Spleen (tissue), 7 donors: Measurements from ENCODE around the gene RASA3.
A peak's percentile ranks its signal among the peaks of the same experiment; 100 is the strongest.

Experiments
- CTCF ChIP-seq, 11 experiments: fragments of 200-600 bp in 7 of 11; fragments of 450-650 bp in 4 of 11; sonication (generic) in 4 of 11; IDR thresholded peaks in 8 of 11; conservative IDR thresholded peaks in 3 of 11; 1 replicate in 7 of 11; 2 replicates in 4 of 11; pipeline versions ENCODE4 v1.4.0 to v1.8.0; 2016 to 2021; ENCODE audit warnings: antibody characterized with exemption in 11 of 11, inconsistent platforms in 4 of 11, mild to moderate bottlenecking in 1 of 11
- POLR2A ChIP-seq, 3 donors: fragments of 450-650 bp; IDR thresholded peaks; one replicate each; pipeline ENCODE4 v1.5.1; 2017; ENCODE audit warnings: antibody characterized with exemption in 3 of 3, mild to moderate bottlenecking in 1 of 3
- POLR2AphosphoS5 ChIP-seq, 3 donors: sonication (generic); formaldehyde crosslinking; IDR thresholded peaks; one replicate each; pipeline ENCODE4 v1.5.1; 2017; ENCODE audit warnings: antibody characterized with exemption in 3 of 3
- donor health status: DM: no; HTN: no; CAD: no; lungs with moderate emphysema.
- donor health status: DM: no; HTN: no; CAD: no.
- donor health status: DM: no; HTN: no; CAD: no.

- no peak for TF ChIP-seq CTCF (IDR thresholded peaks at IDR 0.05 in 8 of 11, conservative IDR thresholded peaks at IDR 0.05 in 3 of 11)
- no peak for TF ChIP-seq POLR2A (IDR thresholded peaks at IDR 0.05)
- peak in 1 of 3 donors; percentile 54 for TF ChIP-seq POLR2AphosphoS5 (IDR thresholded peaks at IDR 0.05)
Measured at GRCh38 chr13:114015111-114015968, 117.1 kb downstream of the RASA3 start.
